ENCODE measurements around the gene NPAS2.

- no peak for TF ChIP-seq CTCF (IDR thresholded peaks at IDR 0.05; ENCODE audit: low read length)
- TF ChIP-seq EZH2 (optimal IDR thresholded peaks at IDR 0.05; ENCODE audit: low read depth, low read length), result no peak
These were observed 157.6 kb downstream of the NPAS2 start for GRCh38 chr2:100977511-100977910.

Measured in MM.1S (cell line).